Stimulated activated CD8-positive, alpha-beta memory T cell treated with anti-CD3 and anti-CD28 coated beads, Interleukin-2, amount 100 ng/mL, for 1 hour (primary cell): ENCODE results near the gene FOXO1.
"Not testable (repeated sequence)": the region's sequence is repeated elsewhere in the genome, so short reads cannot be mapped to it uniquely, and the experiment has no call there.

ENCODE experiments used
- DNase-seq, 2 donors: peaks; one replicate each; pipeline ENCODE4 v3.0.0-alpha.2; 2020; ENCODE audit warnings: low read depth in 2 of 2

Gene FOXO1

DNA sequence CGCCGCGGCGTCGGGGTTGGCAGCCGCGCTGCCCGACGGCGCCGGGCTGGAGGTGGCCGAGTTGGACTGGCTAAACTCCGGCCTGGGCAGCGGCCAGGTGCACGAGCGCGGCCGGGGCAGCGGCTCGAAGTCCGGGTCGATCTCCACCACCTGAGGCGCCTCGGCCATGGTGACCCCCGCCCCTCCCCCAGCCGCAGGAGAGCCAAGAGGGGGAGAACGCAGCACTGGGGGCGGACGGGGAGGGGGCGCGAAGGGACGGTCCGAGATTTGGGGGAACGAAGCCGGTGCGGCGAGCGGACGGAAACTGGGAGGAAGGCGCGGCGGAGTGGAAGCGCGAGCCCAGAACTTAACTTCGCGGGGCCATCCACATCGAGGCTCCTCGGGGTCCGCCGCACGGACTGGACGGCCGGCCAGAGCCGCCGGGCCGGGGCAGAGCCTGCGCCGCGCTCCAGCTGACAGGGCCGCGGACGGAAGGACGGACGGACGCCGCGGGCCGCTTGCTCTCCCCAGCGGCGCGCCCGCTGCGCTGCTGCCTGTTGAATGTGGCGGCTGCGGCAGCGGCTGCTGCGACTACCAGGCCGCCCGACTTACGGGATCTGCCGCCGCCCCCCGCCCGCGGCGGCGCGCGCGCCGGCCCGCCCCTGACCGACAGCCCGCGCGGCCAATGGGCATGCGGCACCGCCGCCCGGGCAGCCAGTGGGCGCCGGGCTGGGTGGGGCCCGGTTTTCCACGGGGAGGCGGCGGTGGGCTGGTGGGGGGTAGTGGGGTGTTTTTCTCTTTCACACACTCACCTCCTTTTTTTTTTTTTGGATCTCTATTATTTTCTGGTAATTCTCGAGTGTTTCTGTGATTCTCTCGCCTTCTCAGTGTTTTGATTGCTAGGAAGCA is at the start of gene FOXO1:
Gene FOXO1, minus strand, starts transcription at position 597 of the 888 bp plus-strand sequence. Its CDS starts 429 bp downstream, at position 168.
- peak; percentile 83 to 84 for DNase-seq

DNA sequence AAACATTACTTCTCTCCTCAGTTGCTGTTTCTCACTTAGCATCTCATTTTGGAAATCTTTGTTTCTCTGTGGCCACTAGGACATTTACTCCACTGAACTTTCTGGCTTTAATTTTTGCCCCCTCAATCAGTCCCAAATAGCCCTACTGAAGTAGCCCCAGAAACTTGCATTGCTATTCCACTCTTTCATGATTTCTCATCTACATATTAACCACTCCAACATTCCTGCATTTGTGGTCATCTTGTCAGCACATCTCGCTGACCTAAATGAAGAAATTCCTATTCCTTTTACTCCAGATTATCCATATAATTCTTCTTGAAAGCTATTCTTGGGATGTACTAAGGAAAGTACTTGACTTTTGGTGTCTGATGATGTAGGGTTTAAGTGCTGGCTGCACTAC is 48.0 kb upstream of the FOXO1 start:
- not testable (repeated sequence) for DNase-seq

DNA sequence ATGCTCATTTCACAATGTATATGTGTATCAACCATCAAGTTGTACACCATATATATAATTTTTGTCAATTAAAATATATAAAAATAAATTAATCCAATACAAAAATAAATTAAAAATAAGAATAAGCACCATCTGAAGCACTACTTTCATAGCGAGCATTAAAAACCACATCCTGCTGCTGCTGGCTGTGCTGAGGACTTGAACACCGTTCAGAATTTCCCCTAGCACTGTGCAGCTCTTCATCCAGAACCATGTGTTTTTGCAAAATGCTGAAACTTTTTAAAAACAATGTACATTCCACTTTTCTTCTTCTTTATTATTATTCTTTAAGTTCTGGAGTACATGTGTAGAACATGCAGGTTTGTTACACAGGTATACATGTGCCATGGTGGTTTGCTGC is 40.0 kb upstream of the FOXO1 start:
- DNase-seq = no peak

DNA sequence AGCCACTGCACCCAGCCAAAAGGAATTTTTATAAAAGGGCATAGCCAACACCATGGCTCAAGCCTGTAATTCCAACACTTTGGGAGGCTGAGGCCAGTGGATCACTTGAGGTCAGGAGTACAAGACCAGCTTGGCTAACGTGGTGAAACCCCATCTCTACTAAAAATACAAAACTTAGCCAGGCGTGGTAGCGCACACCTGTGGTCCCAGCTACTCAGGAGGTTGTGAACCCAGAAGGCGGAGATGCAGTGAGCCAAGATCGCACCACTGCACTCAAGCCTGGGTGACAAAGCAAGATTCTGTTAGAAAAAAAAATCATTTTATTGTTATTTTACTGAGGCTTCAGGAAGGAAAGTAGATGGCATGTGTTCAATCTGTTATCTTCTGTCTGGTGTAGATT is 31.3 kb upstream of the FOXO1 start:
- no peak for DNase-seq

DNA sequence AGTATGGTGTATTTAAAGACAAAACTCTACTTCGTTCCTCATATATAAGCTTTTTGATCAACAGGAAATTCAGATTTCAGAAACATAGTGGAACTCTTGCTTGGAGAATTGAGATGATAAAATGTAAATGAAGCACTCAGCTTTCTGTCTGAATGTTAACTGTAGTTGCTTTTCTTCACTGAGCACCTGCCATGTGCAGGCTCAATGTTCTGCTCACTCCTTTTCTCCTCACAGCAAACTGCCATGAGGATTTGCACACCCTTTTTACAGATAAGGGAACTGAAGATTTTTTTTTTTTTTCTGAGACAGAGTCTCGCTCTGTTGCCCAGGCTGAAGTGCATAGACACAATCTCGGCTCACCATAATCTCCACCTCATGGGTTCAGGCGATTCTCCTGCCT is 28.0 kb upstream of the FOXO1 start:
- DNase-seq = no peak

DNA sequence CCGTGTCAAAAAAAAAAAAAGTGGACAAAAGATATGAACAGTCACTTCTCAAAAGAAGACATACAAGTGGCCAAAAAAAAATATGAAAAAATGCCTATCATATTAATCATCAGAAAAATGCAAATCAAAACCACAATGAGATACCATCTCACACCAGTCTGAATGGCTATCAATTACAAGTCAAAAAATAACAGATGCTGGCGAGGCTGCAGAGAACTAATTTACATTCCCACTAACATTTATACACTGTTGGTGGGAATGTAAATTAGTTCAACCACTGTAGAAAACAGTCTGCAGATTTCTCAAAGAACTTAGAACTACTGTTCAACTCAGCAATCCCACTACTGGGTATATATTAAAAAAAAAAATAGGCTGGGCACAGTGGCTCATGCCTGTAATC is 26.5 kb upstream of the FOXO1 start:
- no peak for DNase-seq

DNA sequence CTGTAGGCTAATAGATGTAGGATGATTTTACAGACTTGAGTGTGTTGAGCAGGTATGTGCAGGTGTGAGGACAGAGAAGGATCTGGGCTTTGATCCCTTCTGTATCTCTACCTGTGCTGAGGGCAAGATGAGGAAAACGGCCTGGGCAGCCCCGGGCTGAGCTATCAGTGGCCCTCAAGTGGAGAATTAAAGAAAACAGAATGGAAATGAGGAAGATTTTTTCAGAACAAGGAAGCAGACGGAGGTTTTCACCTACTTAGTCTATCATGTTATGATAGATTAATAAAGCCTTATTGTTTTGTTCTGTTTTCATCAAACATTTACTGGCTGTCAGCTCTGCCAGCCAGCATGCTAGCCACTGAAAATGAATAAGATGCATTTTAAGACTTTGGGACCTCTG is 22.3 kb upstream of the FOXO1 start:
- DNase-seq = no peak

DNA sequence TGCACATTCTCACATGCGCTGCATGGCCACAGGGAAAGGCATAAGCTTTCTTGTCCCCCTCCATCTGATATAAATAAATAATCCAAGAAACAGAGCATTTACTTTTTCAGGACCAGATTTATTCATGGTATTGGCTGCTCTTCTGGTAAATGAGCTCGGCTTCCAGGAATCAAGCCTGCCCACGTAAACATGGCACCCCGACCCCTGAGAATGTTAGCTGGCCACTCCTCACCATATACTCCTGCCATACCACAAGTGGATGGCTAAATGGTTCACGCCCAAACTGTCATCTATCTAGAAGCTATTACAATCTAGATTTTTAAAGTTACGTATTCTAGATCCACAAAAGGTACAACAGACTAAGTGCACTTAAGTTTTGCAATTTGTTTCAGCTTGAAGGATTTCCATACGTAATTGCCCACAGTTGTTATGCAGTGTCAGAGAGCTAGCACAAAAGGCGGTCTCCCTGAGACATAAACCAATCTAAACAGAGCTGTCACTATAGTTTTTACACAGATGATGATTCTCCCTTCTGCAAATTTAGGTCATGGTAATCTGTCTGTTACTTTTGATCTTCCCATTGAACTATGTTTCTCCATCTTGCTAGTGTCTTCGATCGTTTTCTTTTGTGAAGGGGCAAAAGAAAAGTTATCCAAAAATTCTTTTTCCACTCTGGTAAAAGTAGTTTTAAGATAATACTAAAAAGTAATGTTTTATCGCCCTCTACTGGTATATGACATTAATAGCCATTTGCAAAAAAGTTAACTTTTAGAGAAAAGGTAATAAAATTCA is 16.2 kb upstream of the FOXO1 start:
- DNase-seq = no peak

DNA sequence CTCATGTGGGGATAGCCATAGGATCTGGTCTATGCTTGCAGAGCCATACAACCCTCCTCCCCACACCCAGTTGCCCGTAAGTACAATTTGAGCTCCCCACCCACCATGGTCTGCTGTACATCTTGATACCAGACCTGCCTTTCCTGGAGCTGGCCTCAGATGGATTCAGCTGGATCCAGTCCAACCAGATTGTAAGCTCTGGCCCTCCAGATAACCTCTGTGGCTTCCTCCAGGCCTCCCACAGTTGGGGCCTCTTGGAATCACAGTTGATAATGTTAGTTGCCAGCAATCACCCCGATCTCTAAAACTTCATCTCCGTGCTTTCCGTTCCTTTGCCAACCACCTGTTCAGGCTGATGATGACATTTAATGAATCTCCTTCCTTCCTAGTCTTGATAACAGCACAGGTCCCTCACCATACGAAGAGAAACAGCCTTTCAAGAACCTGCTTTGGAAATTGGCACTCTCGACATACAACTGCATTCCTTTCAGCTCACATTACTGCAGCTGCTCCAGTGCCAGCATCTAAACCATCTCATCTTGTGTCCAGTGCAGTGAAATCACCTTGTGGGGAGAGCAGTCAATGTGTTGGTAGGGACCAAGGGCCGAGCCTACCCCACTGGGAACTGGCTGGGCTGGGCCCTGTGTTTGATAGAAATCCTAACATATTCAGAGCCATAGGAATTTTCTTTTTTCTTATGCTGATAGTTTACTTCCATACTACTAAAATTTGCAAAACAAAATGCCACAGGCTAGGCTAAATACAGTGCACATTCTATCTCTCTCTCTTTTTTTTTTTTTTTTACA is 15.1 kb upstream of the FOXO1 start:
- DNase-seq = no peak

DNA sequence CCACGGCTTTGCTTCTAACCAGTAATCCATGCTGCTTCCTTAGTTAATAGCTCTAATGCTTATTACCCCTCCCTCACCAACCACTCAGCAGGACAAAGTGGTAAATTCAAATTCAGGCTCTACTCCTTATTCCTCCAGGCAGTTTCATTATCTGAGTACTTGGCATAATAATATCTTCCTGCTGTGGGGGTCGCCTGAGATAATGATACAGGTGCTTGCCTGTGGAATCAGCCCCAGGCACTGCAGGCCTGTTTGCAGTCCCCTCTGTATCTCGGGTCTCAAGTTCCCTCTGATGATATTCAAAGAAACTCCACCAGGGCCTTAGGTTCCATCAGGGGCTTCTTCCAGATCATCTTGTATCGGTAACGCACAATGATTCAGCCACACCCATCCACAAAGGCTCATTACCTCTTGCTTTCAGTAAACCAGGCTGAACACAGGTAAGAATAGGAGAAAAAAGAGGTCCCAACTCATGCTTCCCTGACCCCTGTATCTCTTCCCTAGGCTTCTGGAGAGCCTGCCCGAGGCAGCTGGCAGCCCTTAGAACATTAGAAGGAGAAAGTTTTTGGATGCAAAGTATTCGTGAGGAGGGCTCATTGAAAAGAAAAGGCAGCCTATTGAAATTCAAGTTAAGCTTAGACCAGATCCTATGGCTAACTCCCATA is 14.3 kb upstream of the FOXO1 start:
- DNase-seq = no peak

DNA sequence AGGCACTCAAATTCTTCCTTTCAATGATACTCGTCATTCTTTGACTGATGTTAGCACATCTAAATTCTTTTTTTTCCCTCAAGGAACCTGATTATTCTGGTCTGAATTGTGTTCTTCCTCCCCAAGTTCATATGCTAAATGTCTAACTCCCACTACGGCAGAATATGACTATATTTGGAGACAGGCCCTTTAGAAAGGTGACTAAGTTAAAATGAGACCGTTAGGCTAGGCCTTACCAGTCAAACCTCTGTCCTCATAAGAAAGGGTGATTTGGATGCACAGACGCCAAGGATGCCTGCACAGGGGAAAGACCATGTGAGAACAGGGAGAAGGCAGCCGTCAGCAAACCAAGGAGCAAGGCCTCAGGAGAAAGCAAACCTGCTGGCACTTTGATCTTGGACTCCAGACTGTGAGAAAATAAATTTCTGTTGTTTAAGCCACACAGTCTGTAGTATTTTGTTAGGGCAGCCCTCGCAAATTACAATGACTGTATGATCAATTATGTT is 13.1 kb upstream of the FOXO1 start:
- no peak for DNase-seq

DNA sequence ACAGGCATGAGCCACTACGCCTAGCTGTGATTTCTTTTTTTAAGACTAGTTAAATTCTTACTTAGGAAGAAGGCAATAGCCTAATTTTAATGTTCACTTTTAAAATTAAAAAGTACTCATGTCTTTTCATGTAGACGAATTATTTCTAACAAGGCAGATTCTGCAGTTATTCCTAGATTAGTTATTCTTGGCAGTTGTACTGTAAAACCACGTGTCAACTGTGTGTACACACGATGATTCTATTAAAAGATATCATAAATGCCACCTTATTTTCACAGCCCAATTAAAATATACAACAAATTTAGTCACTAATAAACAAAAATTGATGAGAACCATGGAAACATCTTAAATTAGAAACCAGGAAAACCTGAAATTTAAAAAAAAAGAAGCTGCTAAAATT is 10.6 kb upstream of the FOXO1 start:
- DNase-seq = no peak

DNA sequence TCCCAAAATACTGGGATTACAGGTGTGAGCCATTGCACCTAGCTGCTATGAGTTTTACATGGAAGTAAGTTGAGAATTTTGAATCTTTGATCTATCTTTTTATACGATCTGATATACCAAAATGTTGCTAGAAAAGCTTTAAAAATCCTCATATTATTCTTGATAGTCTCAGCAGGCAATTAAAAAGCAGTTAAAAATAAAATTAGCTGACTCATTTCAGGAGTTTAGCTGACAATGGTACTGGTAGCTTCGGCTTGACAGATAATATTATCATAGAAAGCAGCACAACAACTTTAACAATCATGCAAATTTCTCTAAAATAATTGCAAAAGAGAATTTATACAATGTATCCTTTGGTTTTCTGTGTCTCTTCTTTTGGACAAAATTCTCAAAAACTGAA is 9.6 kb upstream of the FOXO1 start:
- no peak for DNase-seq

DNA sequence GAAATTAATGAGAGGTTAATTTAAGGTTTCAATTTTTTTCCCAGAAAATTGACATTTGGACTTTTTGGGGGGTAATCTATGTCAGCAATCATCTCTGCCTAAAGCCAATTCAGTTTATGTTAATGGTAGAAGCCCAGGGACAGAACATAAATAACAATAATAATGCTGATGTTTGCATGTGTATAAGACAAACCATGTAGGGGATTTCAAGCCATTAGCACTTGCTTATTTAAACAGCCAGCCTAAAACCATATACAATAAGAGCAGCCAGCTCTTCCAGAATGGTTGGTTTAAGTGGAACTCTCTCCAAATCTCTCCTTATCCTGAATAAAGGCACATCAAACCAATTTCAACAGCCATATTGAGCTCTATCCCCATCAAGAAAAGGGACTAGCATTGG is 7.0 kb upstream of the FOXO1 start:
- DNase-seq = no peak

DNA sequence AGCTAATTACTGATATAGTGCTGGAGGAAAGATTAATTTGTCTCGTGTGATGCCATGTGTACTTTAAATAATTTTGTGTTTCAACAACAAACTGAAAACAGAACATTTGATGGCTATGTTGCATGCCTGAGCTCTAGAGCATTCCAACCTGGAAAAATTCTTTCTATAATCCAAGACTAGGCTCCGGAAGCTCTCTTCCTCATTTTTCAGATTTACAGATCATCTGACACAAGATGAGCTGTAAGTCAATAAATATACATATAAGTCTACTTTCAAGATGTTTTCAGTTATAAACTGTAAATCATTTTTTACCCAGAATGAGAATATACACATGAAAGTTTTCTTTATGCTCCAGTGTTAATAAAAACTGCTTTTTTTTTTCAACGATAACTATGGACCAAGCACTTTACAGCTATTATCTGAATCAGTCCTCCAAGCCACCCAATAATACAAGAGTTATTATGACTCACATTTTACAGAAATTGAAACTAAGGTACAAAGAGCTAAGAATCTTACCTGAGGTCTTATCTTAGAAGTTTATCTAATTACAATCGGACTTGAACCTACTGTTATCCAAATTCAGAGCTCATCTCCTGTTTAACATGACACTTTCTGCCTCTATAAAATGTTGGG is 6.4 kb upstream of the FOXO1 start:
- DNase-seq = no peak

DNA sequence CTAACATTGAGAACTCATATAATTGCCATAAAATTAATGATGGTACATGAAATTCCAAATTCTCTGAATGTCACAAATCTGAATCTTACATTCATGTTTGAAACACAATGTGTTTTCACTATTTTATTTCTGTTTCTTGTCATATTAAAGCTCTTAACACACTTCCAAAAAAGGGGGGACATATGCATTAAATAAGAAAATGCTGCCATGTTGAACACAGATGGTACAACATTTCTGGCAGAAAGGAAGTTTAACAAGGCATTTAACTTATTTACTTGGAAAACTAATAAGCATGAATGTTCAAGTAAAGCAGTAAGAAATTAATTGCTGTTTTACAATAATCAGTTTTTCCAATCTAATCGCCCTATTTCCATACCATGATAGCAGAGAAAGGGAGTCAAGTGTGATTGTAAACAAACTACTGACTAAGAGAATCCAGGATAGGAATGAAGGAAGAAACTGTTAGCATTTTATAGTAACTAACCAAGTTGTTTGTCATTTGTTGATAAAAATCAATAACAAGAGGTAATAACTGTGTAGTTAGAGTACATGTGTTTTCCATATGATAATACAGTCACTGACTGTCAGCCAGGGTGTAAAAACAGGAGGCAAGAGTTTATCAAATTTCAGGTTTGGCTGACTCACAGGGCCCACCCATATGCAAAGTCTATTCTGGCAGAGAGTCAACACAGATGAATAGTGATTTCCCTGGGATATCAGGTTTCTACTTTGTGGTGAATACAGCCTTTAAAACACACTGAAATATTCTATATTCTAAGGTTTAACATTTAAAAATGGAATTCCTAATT is 5.7 kb upstream of the FOXO1 start:
- DNase-seq = no peak

DNA sequence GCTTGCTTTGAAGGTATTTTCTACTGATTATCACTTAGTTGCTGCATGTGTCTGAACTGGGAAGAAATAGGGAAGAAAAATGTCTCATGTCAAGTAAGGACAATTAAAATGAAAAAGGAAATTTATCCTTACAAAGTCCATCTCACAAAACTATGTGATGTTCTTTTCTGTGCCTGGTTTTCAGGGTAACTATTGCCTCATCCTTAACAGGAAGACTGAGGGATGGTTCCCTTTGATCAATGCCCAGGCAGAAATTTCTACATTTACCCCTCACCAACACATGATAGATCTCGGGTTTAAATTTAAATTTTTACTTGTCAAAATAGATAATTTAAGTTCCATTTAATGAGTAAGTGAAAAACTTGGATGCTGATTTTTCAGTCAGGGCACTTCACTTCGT is 3.9 kb upstream of the FOXO1 start:
- no peak for DNase-seq

DNA sequence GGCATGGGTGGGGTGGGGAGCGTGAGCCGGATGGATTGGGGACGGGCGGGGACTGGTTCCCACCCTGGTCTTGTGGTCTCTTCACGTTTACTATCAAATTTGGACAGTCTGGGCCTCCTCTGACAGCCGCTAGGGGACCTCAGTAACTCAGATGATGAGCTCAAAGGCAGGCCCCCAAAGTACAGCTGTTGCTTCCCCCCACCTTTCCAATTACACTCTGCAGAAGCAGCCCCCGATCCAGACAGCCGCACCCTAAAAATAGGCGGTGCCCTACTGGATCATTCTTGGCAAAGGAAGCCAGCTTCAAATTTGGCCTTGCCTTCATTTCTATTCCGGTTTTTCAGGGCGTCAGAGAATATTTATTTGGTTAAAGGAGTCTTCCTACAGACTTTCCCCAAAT is 1.9 kb upstream of the FOXO1 start:
- DNase-seq = peak; percentile 24 to 26

DNA sequence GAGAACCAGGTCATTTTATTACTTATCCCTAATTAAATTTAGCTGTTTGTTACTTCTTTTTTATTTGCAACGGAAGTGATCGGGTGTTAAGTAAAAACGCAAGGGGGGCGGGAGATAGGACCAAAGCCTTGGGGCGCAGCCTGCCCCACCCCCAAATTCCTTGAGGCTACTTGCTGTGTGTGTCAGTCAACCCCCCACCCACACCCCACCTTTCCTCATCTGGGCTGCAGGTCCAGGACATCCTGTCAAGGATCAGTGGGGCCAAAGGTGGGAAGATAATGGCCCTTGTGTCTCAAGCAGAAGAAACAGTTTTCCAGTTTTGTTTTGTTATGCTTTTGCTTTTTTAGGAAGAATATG is 1.2 kb upstream of the FOXO1 start:
- DNase-seq = no peak

DNA sequence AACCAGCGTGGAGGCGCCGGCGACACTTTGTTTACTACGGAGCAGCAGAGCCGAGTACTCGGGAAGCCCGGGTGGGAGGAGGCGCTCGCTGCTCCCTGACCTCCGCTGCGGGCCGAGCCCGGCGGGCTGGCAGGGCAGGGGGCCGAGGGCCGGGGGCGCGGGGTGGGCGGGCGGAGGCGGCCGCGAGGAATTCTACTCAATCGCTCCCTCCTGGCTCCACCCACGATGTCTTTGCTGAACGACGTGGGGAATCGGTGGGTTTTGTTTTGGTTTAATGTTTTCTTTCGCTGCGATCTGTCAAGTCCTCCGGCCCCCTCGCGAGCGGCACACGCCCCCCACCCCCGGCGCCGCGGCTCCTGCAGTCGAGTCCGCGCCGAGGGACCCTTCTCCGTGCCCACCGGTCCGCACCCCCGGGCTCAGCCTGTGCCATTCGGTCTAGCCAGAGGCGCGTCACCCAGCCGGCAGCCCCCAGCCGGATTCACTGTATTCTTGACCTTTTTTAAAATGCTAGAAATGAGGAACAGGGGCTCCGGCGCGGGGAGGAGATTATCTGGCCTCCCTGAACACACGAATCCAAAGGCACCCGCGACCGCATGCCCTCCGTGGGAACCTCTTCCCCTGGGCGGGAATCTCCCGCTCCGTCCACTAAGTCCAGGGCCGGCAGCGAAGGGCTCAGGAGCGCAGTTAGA is 636 bp upstream of the FOXO1 start:
- peak in 1 of 2 donors; percentile 0 for DNase-seq
